Liver (tissue), 9 donors: Measurements from ENCODE around the gene OTOA. TPM values are rescaled to one million over a fixed set of nuclear protein-coding genes. Genes with fewer than 3 reads are reported as not detected.

ENCODE experiments used
- DNase-seq: peaks from one replicate; pipeline ENCODE4 v3.0.0-alpha.2; 2017; ENCODE audit warnings: low spot score
- H3K27ac ChIP-seq, 2 donors: one replicate each; pipeline ENCODE4 v1.7.0; 2013; ENCODE audit warnings: inconsistent platforms in 2 of 2, low read length in 2 of 2, control low read depth in 1 of 2, low read depth in 1 of 2, mild to moderate bottlenecking in 1 of 2
- H3K27me3 ChIP-seq, 4 donors: one replicate each; pipeline versions ENCODE4 v1.6.1 to v1.7.0; 2013; ENCODE audit warnings: low read length in 3 of 4, inconsistent platforms in 1 of 4, mild to moderate bottlenecking in 1 of 4, moderate library complexity in 1 of 4; ENCODE audit not compliant: control insufficient read depth in 4 of 4, insufficient read depth in 4 of 4
- H3K36me3 ChIP-seq, 4 donors: one replicate each; pipeline versions ENCODE4 v1.6.1 to v1.7.0; 2013; ENCODE audit warnings: low read length in 3 of 4, mild to moderate bottlenecking in 3 of 4, low read depth in 1 of 4, moderate library complexity in 1 of 4; ENCODE audit not compliant: control insufficient read depth in 4 of 4, insufficient read depth in 3 of 4
- H3K4me1 ChIP-seq, 4 donors: one replicate each; pipeline versions ENCODE4 v1.6.1 to v1.7.0; 2013; ENCODE audit warnings: low read length in 3 of 4, mild to moderate bottlenecking in 3 of 4, moderate library complexity in 1 of 4; ENCODE audit not compliant: control insufficient read depth in 4 of 4, insufficient read depth in 4 of 4
- H3K4me3 ChIP-seq, 3 donors: one replicate each; pipeline versions ENCODE4 v1.6.1 to v1.7.0; 2013; ENCODE audit warnings: low read length in 3 of 3, control low read depth in 1 of 3, low read depth in 1 of 3, mild to moderate bottlenecking in 1 of 3
- H3K9ac ChIP-seq, 2 donors: one replicate each; pipeline ENCODE4 v1.7.0; 2013; ENCODE audit warnings: low read length in 2 of 2, mild to moderate bottlenecking in 2 of 2, moderate library complexity in 2 of 2, control low read depth in 1 of 2, low read depth in 1 of 2
- H3K9me3 ChIP-seq, 4 donors: one replicate each; pipeline versions ENCODE4 v1.6.1 to v1.7.0; 2013; ENCODE audit warnings: low read length in 3 of 4; ENCODE audit not compliant: control insufficient read depth in 4 of 4
- ATF3 ChIP-seq: IDR thresholded peaks from 2 replicates; pipeline ENCODE4 v1.6.1; 2016; ENCODE audit warnings: antibody characterized with exemption
- CTCF ChIP-seq: fragments of 150-350 bp; IDR thresholded peaks from 2 replicates; pipeline ENCODE4 v1.5.1; 2017; ENCODE audit warnings: improper control_type of control experiment, low read depth, low read length; ENCODE audit not compliant: missing input control
- EGR1 ChIP-seq, 2 donors: IDR thresholded peaks; 2 replicates each; pipeline ENCODE4 v1.6.1; 2016 to 2018; ENCODE audit warnings: antibody characterized with exemption in 2 of 2, low read depth in 2 of 2
- FOXA1 ChIP-seq: IDR thresholded peaks from 2 replicates; pipeline ENCODE4 v1.6.1; 2016; ENCODE audit warnings: antibody characterized with exemption
- FOXA2 ChIP-seq: IDR thresholded peaks from 2 replicates; pipeline ENCODE4 v1.6.1; 2016; ENCODE audit warnings: antibody characterized with exemption
- GABPA ChIP-seq, 2 donors: IDR thresholded peaks in 1 of 2; conservative IDR thresholded peaks in 1 of 2; 2 replicates each; pipeline ENCODE4 v1.6.1; 2016; ENCODE audit warnings: antibody characterized with exemption in 2 of 2, mild to moderate bottlenecking in 1 of 2, moderate library complexity in 1 of 2
- HNF4A ChIP-seq, 2 donors: conservative IDR thresholded peaks; 2 replicates each; pipeline ENCODE4 v1.6.1; 2016; ENCODE audit warnings: antibody characterized with exemption in 2 of 2, mild to moderate bottlenecking in 2 of 2
- HNF4G ChIP-seq: IDR thresholded peaks from 2 replicates; pipeline ENCODE4 v1.6.1; 2016; ENCODE audit warnings: antibody characterized with exemption
- JUND ChIP-seq, 2 donors: IDR thresholded peaks; 2 replicates each; pipeline ENCODE4 v1.6.1; 2016; ENCODE audit warnings: antibody characterized with exemption in 2 of 2
- MAX ChIP-seq: IDR thresholded peaks from 2 replicates; pipeline ENCODE4 v1.6.1; 2016; ENCODE audit warnings: antibody characterized with exemption
- NR2F2 ChIP-seq: IDR thresholded peaks from 2 replicates; pipeline ENCODE4 v1.6.1; 2016; ENCODE audit warnings: antibody characterized with exemption
- RAD21 ChIP-seq, 2 donors: IDR thresholded peaks; 2 replicates each; pipeline ENCODE4 v1.6.1; 2016; ENCODE audit warnings: antibody characterized with exemption in 2 of 2, mild to moderate bottlenecking in 2 of 2
- RXRA ChIP-seq, 2 donors: IDR thresholded peaks; 2 replicates each; pipeline ENCODE4 v1.6.1; 2017 to 2018; ENCODE audit warnings: antibody characterized with exemption in 2 of 2, mild to moderate bottlenecking in 1 of 2
- SP1 ChIP-seq: IDR thresholded peaks from 2 replicates; pipeline ENCODE4 v1.6.1; 2018; ENCODE audit warnings: antibody characterized with exemption, mild to moderate bottlenecking
- YY1 ChIP-seq: IDR thresholded peaks from 2 replicates; pipeline ENCODE4 v1.6.1; 2016; ENCODE audit warnings: antibody characterized with exemption, mild to moderate bottlenecking
- ZBTB33 ChIP-seq: IDR thresholded peaks from 2 replicates; pipeline ENCODE4 v1.6.1; 2016; ENCODE audit warnings: antibody characterized with exemption
- WGBS: extraction: QIAGEN DNeasy Blood & Tissue Kit; methylation state at CpG from one replicate; pipeline ENCODE4 v1.1.7; 2013; 5-methylcytosine and 5-hydroxymethylcytosine counted together
- polyA plus RNA-seq, 2 donors: library from polyadenylated mRNA; stranded (reverse) in 1 of 2; unstranded in 1 of 2; fragments of 200-250 nt in 1 of 2; fragments of >200 nt in 1 of 2; fragmentation: Nextera tagmentation in 1 of 2; extraction: Ambion mirVana in 1 of 2; gene quantifications; one replicate each; pipeline versions ENCODE4 v1.2.1 to v1.2.3, GENCODE V29; 2013 to 2015
- total RNA-seq, 2 donors: library from RNA; depleted of rRNA; stranded (reverse); fragments of >200 nt; gene quantifications; one replicate each; pipeline ENCODE4 v1.2.3, GENCODE V29; 2014
- donor health status: healthy.
- donor health status: healthy.
- donor health status: healthy.
- donor health status: healthy.
- donor health status: healthy.

The OTOA gene
- total and polyA plus RNA-seq, 4 donors: 0.05 to 0.17 (median 0.10) TPM

GRCh38 chr16:21638573-21638975 is 25.2 kb upstream of the OTOA start:
- WGBS: 44% methylated on average over 4 of the region's 4 CpGs
- Histone ChIP-seq H3K36me3 (peaks cover 0 to 2% (median 0%) of the 10 kb centered on the region in 4 donors), H3K4me3 (no peak overlapping the region), H3K27me3 (no peaks in the 10 kb centered on the region), H3K4me1 (peaks cover 0 to 8% (median 2%) of the 10 kb centered on the region in 4 donors), H3K9ac (no peak overlapping the region), H3K9me3 (no peaks in the 10 kb centered on the region), H3K27ac (no peak overlapping the region)
- no peak for TF ChIP-seq FOXA2
- TF ChIP-seq HNF4A (conservative IDR thresholded peaks at IDR 0.05): no peak
- TF ChIP-seq FOXA1: no peak
- TF ChIP-seq HNF4G: no peak
- TF ChIP-seq MAX: no peak
- TF ChIP-seq CTCF: no peak
- no peak for DNase-seq

- no peak overlapping the region for H3K9ac ChIP-seq
- H3K36me3 ChIP-seq: peaks cover 0 to 6% (median under 1%) of the 10 kb centered on the region in 4 donors
- TF ChIP-seq SP1 (no peak), CTCF (no peak), ATF3 (no peak), EGR1 (IDR thresholded peaks at IDR 0.05; ENCODE audit: low read depth in 2 of 2) (no peak), JUND (IDR thresholded peaks at IDR 0.05) (no peak), HNF4A (conservative IDR thresholded peaks at IDR 0.05) (no peak), MAX (no peak)
- H3K4me3 ChIP-seq: no peak overlapping the region
- WGBS: 93% methylated on average over 2 of the region's 2 CpGs
- H3K4me1 ChIP-seq: peaks cover 0 to 6% (median 2%) of the 10 kb centered on the region in 4 donors
- no peaks in the 10 kb centered on the region for H3K9me3 ChIP-seq
- no peaks in the 10 kb centered on the region for H3K27me3 ChIP-seq
- H3K27ac ChIP-seq: no peak overlapping the region
- DNase-seq: no peak
Measured at GRCh38 chr16:21639493-21639892, 24.3 kb upstream of the OTOA start.

GRCh38 chr16:21641916-21642315 is 21.9 kb upstream of the OTOA start:
- Histone ChIP-seq H3K4me1 (peaks cover 0 to 9% (median 2%) of the 10 kb centered on the region in 4 donors), H3K4me3 (no peak overlapping the region), H3K9me3 (no peaks in the 10 kb centered on the region), H3K27me3 (no peaks in the 10 kb centered on the region), H3K36me3 (peaks cover 0 to 6% (median under 1%) of the 10 kb centered on the region in 4 donors), H3K27ac (no peak overlapping the region), H3K9ac (no peak overlapping the region)
- 86% methylated on average over 6 of the region's 6 CpGs for WGBS
- DNase-seq: no peak
- TF ChIP-seq FOXA1: no peak
- no peak for TF ChIP-seq YY1
- TF ChIP-seq ZBTB33: no peak
- no peak for TF ChIP-seq HNF4A (conservative IDR thresholded peaks at IDR 0.05)
- TF ChIP-seq FOXA2: no peak
- no peak for TF ChIP-seq EGR1 (IDR thresholded peaks at IDR 0.05; ENCODE audit: low read depth in 2 of 2)
- no peak for TF ChIP-seq HNF4G
- TF ChIP-seq JUND (IDR thresholded peaks at IDR 0.05): no peak
- no peak for TF ChIP-seq NR2F2
- TF ChIP-seq RAD21 (IDR thresholded peaks at IDR 0.05): no peak
- TF ChIP-seq CTCF: no peak
- TF ChIP-seq GABPA (IDR thresholded peaks at IDR 0.05 in 1 of 2, conservative IDR thresholded peaks at IDR 0.05 in 1 of 2): no peak
- TF ChIP-seq RXRA (IDR thresholded peaks at IDR 0.05): no peak
